Measurements from ENCODE around the gene ABHD8. TPM values are rescaled to one million over a fixed set of nuclear protein-coding genes. Genes with fewer than 3 reads are reported as not detected.
"Not testable (repeated sequence)": the region's sequence is repeated elsewhere in the genome, so short reads cannot be mapped to it uniquely, and the experiment has no call there.

Gene ABHD8
- polyA plus RNA-seq, 3 donors: 6.2 to 12.2 (median 11.5) TPM

DNA sequence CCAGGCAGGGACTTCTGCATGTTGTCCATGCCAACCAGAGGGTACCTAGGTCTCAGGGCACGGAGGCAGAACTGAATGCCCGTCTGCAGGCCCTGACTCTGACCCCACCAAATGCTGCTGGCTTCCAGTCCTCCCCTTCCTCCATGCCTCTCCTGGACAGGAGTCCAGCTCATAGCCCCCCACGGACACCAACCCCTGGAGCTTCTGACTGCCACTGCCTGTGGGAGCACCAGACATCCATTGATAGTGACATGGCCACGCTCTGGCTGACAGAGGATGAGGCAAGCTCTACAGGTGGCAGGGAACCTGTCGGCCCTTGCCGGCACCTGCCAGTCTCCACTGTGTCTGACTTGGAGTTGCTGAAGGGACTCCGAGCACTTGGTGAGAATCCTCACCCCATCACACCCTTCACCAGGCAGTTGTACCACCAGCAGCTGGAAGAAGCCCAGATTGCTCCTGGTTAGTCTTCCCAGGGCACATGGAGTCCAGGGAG, 19.7 kb downstream of the ABHD8 start:
- no peak for DNase-seq (ENCODE audit: extremely low read depth in 1 of 11, low read depth in 9 of 11, low spot score in 4 of 11)

DNA sequence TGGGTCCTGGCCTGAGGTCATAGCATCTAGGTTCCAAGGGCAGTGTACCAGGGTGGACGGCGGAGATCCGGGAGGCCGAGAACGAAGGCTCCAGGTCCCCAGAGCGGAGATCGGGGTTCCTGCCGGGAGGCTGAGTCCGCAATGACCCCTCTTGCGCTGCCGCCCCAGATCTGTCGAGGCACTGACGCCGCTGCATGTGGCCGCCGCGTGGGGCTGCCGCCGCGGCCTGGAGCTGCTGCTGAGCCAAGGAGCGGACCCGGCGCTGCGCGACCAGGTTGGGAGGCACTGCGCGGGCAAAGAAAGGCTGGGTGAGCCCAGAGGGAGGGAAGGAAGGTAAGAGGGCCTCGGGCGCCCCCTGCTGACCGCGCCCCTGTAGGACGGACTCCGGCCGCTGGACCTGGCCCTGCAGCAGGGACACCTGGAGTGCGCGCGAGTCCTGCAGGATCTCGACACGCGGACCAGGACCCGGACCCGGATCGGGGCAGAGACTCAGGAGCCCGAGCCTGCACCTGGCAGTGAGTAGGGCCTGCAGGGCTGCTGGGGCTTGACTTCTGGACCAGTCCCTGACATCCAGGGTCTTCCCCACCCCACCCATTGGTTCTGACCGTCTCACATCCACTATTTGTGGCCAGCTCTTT, 20.6 kb downstream of the ABHD8 start:
- DNase-seq (ENCODE audit: extremely low read depth in 1 of 11, low read depth in 9 of 11, low spot score in 4 of 11): peak in 7 of 11 donors; percentile 66 to 75 (median 75)

DNA sequence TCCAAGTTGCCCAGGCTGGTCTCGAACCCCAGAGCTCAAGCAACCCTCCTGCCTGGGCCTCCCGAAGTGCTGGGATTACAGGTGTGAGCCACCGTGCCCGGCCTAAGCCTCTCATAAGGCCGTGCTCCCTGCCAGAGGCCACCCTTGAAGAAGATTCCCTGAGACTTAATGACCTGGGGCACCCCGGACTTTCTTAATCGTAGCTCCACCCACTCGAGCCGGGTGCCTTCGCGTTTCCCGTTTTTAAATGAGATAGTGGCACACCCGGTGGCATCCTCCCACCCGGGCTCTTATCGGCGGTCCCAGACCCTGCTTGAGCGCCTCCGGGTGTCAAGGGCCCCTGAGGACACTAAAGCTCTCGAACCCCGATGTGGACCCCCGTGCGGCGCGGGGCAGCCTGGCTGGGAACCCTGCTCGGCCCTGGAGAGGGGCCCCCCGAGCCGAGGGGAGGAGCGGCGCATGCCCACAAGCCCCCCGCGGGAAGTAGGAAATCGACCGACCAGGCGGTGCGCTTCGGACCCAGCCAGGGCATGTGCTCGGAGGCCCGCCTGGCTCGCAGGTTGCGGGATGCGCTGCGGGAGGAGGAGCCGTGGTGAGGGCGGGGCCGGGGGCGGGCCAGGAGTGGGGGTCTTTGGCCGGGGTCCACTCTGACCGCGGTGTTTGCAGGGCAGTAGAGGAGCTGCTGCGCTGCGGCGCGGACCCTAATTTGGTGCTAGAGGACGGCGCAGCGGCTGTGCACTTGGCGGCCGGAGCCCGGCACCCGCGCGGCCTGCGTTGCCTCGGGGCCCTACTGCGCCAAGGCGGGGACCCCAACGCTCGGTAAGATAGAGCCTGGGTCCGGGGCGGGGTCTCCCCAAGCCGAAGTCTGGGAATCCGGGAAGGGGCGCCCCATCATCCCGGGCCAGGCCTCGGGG, 21.6 kb downstream of the ABHD8 start, which contains the start of gene ANKLE1:
ANKLE1 (plus strand) TSS at position 511 of the 914 bp plus-strand sequence; CDS start at position 531, 20 bp downstream.
- no peak for DNase-seq (ENCODE audit: extremely low read depth in 1 of 11, low read depth in 9 of 11, low spot score in 4 of 11)

DNA sequence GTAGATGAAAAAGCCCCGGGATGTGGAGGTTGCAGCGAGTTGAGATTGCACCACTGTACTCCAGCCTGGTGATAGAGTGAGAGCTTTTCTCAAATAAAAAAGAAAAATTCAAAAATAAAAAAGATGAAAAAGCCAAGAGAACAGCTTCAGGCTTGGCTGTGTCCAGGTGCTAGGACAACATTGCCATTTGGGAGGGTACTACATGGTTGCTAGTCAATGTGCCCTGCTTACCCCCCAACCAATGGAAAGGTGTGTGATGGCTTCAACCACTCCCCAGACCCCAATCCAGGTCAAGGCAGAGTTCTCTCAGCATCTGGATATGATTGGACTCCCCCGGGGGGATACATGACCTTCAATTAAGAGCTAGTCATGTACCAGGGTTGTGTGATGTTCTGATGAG, 23.8 kb downstream of the ABHD8 start:
- DNase-seq (ENCODE audit: extremely low read depth in 1 of 11, low read depth in 9 of 11, low spot score in 4 of 11): no peak

DNA sequence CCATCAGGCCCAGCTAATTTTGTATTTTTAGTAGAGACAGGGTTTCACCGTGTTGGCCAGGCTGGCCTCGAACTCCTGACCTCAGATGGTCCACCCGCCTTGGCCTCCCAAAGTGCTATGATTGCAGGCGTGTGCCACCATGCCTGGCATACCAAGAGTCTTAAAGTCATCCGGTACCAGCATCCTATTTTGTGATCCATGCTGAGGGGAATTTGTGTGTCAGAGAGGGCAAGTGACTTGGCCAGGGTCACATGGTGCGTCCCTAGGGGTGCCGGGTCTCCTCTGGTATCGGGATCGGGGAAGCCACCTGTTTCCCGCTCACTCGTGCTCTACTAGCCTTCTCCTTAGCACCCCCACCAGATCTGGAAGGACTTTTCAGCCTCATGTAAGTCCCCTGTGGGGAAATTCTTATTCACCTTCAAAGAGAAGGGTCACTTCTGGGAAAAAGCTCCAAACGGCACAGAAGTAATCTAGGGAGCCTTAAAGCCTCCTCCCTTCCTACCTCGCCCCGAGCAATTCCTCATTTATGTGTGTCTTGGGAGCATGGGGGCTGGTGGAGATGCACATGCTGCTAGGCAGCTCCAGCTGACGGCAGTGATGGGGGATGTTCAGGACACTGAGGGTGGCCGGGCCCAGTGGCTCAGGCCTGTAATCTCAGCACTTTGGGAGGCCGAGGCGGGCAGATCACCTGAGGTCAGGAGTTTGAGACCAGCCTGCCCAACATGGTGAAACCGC, 27.6 kb downstream of the ABHD8 start:
- no peak for DNase-seq (ENCODE audit: extremely low read depth in 1 of 11, low read depth in 9 of 11, low spot score in 4 of 11)

DNA sequence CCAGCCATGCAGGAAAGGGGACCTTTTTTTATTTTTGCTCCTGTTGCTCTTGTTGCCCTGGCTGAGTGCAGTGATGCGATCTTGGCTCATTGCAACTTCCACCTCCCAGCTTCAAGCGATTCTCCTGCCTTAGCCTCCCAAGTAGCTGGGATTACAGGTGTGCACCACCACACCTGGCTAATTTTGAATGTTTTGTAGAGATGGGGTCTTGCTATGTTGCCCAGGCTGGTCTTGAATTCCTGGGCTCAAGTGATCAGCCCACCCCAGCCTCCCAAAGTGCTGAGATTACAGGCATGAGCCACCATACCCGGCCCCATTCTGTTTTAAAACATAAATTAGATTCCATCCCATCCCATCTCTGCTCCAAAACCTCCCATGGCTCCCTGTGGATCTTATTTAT, 28.3 kb downstream of the ABHD8 start:
- DNase-seq (ENCODE audit: extremely low read depth in 1 of 11, low read depth in 9 of 11, low spot score in 4 of 11): not testable (repeated sequence)

DNA sequence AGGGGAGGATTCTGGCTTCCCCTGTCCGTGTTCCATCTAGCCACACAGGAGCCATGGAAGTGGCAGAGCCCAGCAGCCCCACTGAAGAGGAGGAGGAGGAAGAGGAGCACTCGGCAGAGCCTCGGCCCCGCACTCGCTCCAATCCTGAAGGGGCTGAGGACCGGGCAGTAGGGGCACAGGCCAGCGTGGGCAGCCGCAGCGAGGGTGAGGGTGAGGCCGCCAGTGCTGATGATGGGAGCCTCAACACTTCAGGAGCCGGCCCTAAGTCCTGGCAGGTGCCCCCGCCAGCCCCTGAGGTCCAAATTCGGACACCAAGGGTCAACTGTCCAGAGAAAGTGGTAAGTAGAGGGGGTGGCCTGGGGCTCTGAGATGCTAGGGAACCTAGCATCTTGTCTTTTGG, 34.5 kb downstream of the ABHD8 start:
- DNase-seq (ENCODE audit: extremely low read depth in 1 of 11, low read depth in 9 of 11, low spot score in 4 of 11): no peak

DNA sequence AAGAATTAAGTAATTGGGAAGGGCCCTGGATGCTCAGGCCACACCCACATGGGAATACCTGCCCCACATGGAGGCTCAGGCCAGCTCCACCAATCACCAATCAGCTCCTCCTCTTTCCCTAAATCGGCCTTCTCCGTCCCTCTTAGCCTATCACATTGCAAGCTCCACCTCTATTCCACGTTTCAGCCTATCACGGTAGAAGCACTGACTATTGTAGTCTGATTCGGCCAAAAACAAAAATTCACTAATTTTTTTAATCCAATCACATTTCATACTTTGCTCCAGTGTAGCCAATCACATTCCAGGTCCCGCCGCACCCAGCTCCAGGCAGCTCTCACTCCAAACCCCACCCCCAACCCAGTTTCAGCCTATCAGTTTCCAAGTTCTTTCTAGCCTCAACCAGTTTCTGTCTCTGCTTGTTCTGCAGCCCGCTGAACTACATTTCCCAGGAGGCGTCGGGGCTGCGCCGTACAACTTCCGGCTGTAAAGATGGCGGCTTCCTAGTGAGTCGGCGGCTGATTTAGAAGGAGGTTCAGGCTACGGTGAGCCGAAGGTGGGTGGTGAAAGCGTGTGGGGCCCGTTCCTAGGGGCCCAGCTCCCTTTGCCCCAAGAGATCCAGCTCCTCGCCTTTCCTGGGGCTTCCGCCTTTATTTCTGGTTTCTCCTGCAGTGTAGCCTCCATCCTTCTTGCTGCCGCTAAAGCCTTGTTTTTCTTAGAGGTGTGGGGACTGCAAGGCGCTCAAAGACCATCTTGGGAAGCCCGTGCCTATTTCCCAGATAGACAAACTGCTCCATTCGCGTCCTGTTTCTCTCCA, 36.0 kb downstream of the ABHD8 start, which contains the start of gene BABAM1:
BABAM1 (plus strand) TSS at position 469 of the 814 bp plus-strand sequence. CDS start 1,364 bp downstream, outside the sequence.
- DNase-seq (ENCODE audit: extremely low read depth in 1 of 11, low read depth in 9 of 11, low spot score in 4 of 11): peak; percentile 85 to 98 (median 96)

DNA sequence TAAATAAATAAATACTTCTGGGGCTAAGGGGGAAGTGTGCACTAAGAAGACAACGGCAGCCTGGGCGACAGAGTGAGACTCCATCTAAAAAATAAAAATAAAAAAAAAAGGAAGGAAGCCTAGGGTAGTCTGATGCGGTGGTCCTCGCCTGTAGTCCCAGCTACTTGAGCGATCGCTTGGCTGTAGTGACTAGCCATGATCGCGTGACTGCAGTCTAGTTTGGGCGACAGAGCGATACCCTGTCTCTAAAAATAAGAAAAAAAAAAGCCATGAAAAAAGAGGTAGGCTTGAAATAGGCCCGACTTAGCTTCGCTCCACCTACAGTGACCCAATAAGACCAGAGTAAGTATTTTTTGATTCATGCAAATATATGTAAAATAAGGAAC, 36.6 kb downstream of the ABHD8 start:
- no peak for DNase-seq (ENCODE audit: extremely low read depth in 1 of 11, low read depth in 9 of 11, low spot score in 4 of 11)

DNA sequence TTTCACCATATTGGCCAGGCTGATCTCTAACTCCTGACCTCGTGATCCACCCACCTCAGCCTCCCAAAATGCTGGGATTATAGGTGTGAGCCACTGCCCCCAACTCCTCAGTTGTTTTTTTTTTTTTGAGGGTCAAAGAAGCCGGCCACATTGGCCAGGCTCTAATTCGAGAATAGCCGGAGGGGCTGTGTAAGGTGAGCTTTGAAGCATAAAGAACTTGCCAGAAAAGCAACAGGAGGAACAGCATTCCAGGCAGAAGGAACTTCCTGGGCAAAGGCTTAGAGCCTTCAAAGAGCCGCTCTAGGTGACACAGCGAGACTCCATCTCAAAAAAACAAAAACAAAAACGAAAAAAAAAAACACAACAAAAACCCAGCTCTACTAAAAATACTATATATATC, 37.2 kb downstream of the ABHD8 start:
- no peak for DNase-seq (ENCODE audit: extremely low read depth in 1 of 11, low read depth in 9 of 11, low spot score in 4 of 11)

DNA sequence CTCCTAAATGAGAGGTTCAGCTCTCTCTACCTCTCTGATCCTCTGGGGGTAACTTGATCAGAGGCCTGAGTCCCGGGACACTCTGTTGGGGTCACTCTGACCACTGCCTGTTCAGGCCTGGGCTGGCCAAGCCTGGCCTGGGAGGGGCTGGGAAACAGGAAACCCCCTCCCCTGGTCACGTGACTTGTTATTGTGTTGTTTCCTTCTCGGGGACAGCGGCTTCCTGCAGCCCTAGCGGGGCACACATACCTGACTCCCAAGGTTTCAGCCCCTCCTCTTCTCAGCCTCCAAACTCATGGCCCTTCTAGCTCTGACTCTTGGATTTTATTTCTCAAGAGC, 38.6 kb downstream of the ABHD8 start, which contains the start of gene USHBP1:
USHBP1 (minus strand) TSS at position 105 of the 339 bp plus-strand sequence. CDS start 446 bp downstream, outside the sequence.
- no peak for DNase-seq (ENCODE audit: extremely low read depth in 1 of 11, low read depth in 9 of 11, low spot score in 4 of 11)

DNA sequence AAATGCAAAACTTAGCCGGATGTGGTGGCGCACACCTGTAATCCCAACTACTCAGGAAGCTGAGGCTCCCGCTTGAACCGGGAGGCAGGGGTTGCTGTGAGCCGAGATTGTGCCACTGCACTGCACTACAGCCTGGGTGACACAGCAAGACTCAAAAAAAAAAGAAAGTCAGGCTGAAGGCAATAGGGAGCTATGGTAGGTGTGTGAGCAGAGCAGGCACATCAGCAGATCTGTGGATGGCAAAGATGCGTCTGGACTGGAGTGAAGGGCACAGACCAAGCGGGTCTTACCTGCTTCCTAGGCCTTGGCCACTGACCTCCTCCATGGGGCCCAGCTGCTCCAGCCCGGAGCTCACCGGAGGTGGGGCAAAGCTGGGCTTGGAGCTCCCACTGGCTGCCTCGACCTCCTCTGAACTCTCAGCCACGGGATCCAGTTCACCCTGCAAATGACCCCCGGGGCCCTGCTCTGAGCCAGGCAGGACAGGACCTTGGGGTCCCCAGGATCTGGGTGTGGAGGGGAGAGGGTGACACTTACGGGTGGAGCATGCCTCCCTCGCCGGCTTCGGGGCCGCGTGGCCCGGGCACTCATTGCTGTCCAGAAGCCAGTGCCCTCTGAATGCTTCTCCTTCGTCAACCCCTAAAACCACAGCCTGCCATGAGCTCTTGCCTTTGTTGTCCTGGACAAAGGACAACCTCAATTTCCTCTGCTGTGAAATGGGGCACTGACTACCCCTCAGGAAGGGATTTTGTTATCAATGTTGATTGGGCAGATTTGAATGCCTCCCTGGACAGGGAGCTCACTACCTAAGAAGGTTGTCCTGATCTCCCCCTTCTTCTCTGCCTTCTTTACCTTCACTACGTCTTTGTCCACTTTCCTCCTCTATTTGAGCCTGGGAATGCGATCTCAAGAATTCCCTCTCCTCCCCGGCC, 39.2 kb downstream of the ABHD8 start:
- DNase-seq (ENCODE audit: extremely low read depth in 1 of 11, low read depth in 9 of 11, low spot score in 4 of 11): no peak

DNA sequence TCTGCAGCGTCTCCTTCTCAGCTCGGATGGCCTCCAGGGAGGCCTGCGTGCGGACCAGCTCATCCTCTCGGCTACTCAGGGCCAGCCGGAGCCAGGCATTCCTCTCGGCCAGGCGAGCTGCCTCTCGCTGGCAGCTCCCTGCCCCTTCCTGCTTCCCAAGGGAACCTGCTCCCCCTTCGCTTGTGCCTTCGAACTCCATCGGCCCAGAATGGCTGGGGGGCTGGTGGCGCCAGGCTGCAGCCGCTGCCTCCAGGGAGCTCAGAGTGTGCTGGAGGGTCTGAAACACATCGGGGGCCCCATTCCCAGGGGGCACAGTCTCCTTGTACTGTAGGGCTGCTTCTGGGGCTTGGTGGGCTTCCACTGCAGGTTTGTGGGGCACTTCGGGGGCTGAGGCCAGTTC, 40.7 kb downstream of the ABHD8 start:
- DNase-seq (ENCODE audit: extremely low read depth in 1 of 11, low read depth in 9 of 11, low spot score in 4 of 11): no peak

DNA sequence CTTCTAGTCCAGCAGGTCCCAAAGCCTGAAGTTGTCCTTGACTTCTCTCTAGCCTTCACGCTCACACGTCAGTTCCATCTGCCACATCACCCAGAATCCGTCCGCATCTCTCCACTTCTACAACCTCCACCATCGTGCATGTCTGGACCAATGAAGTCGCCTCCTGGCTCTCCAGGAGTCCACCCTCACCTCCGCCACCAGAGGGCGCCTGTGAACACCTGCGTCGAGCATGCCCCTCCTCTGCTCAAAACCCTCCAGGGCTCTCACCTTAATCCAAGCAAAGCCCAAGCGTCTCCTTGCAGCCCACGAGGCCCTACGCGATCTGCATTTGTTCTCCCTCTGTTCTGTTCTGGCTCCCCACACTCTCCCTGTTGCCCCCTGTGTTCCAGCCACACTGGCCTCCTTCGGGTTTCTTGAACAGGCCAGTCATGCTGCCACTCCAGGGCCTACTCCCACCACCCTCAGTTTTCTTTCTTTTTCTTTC, 42.3 kb downstream of the ABHD8 start:
- DNase-seq (ENCODE audit: extremely low read depth in 1 of 11, low read depth in 9 of 11, low spot score in 4 of 11): peak in 1 of 11 donors; percentile 56

DNA sequence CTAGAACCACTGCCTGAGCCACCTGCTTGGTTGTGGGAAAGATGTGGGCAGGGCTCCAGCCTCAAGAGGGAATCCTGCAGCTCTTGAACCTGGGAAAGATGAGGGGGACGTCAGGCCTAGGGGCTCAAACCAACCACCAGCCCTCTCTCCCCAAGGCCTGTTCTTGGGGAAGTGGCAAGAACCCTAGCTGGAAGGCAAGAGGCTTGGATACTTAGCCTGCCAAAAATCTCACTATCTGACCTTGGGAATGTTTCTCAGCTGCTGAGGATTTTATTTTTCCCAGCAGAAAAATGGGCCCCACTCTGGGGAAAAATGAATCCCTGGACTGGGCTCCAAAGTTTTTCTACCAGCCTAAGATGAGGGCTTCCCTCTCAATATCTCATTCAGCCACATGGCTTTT, 43.3 kb downstream of the ABHD8 start:
- no peak for DNase-seq (ENCODE audit: extremely low read depth in 1 of 11, low read depth in 9 of 11, low spot score in 4 of 11)

DNA sequence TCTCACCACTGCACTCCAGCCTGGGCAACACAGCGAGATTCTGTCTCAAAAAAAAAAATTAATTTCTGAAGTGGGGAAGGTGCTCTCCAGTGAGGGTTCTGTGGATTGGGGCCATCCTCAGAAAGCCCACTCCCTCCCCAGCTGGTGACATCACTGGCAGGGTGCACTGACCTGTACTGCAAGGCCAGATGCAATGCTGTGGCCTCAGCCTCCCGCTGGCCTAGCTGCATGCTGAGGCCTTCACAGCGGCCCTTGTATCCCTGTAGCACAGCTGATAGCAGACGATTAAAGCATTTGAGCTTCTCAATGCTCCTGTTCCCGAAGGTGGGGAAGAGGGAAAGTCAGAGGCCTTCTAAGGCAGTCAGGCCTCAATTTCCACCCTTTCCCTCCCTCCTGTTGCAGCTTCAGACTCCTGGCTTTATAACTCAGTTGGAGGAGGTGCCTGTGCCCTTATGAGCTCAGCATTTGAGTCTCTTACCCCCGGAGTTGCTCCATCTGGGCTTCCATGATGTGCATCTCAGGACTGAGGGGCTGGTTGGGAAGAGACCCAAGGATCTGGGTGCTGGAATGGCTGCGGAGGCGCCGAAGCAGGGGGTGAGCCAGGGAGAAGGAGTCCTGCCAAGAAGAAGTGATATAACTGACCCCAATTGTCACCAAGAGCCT, 44.0 kb downstream of the ABHD8 start:
- no peak for DNase-seq (ENCODE audit: extremely low read depth in 1 of 11, low read depth in 9 of 11, low spot score in 4 of 11)

DNA sequence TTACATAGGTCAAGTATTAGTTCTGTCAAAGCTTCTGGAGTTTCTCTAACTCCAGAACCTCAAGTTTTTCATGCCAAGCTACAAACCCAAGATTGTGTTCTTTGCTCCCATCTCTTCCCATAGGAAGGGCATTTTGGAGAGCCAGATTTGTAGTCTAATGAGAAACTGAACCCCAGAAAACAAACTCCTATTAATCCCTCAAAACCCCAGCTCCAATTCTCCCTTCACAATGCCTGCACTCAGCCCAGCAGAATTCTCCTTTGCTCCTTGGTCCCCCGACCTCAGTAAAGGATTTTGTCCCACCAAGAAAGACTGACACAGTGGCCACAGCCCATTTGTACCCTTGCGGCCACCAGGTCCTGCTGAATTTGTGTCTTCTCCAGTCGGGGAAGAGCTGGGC, 47.1 kb downstream of the ABHD8 start:
- DNase-seq (ENCODE audit: extremely low read depth in 1 of 11, low read depth in 9 of 11, low spot score in 4 of 11): no peak

Measured in renal cortex interstitium (tissue), 11 donors.